ENCODE results near the gene RYR1.
"Not testable (repeated sequence)": the region's sequence is repeated elsewhere in the genome, so short reads cannot be mapped to it uniquely, and the experiment has no call there.

The RYR1 gene

GRCh38 chr19:38427035-38427677, 6.3 kb upstream of the RYR1 start:
- not testable (repeated sequence) for DNase-seq

- DNase-seq, result no peak
Observed at GRCh38 chr19:38429055-38429810, 4.3 kb upstream of the RYR1 start.

- no peak for DNase-seq
Observed at GRCh38 chr19:38429811-38430156, 3.7 kb upstream of the RYR1 start.

- no peak for DNase-seq
Observed at GRCh38 chr19:38430931-38431330, 2.6 kb upstream of the RYR1 start.

GRCh38 chr19:38434549-38435051, 1.1 kb downstream of the RYR1 start:
- peak in 9 of 14 donors; percentile 6 to 67 (median 28) for DNase-seq

- no peak for DNase-seq
Observed at GRCh38 chr19:38437295-38437694, 3.8 kb downstream of the RYR1 start.

- DNase-seq, result no peak
Observed at GRCh38 chr19:38437917-38438316, 4.4 kb downstream of the RYR1 start.

GRCh38 chr19:38440592-38440991, 7.1 kb downstream of the RYR1 start:
- no peak for DNase-seq

- no peak for DNase-seq
Observed at GRCh38 chr19:38441657-38442348, 8.3 kb downstream of the RYR1 start.

GRCh38 chr19:38442736-38443135, 9.2 kb downstream of the RYR1 start:
- DNase-seq, result no peak

- no peak for DNase-seq
Observed at GRCh38 chr19:38443458-38443999, 10.0 kb downstream of the RYR1 start.

GRCh38 chr19:38444026-38444425, 10.5 kb downstream of the RYR1 start:
- DNase-seq, result no peak

- no peak for DNase-seq
Observed at GRCh38 chr19:38445362-38445761, 11.9 kb downstream of the RYR1 start.

- DNase-seq, result no peak
Observed at GRCh38 chr19:38448225-38448624, 14.7 kb downstream of the RYR1 start.

- DNase-seq, result no peak
Observed at GRCh38 chr19:38449518-38449917, 16.0 kb downstream of the RYR1 start.

- no peak for DNase-seq
Observed at GRCh38 chr19:38451036-38451435, 17.5 kb downstream of the RYR1 start.

GRCh38 chr19:38451629-38452028, 18.1 kb downstream of the RYR1 start:
- DNase-seq, result no peak

GRCh38 chr19:38452430-38453366, 19.2 kb downstream of the RYR1 start:
- DNase-seq, result no peak

GRCh38 chr19:38453596-38453995, 20.1 kb downstream of the RYR1 start:
- no peak for DNase-seq

GRCh38 chr19:38455031-38455430, 21.5 kb downstream of the RYR1 start:
- no peak for DNase-seq

- no peak for DNase-seq
Observed at GRCh38 chr19:38457202-38457601, 23.7 kb downstream of the RYR1 start.

All from C1 segment of cervical spinal cord (tissue), 14 donors.